Measurements from ENCODE around the gene KCNMA1.

Gene KCNMA1

GRCh38 chr10:77207828-77208185 lies 429.8 kb downstream of the KCNMA1 start:
- DNase-seq (ENCODE audit: low read depth) = no peak

- DNase-seq (ENCODE audit: low read depth) = no peak
Observed at GRCh38 chr10:77207182-77207827, 430.3 kb downstream of the KCNMA1 start.

GRCh38 chr10:77205135-77205534 lies 432.5 kb downstream of the KCNMA1 start:
- no peak for DNase-seq (ENCODE audit: low read depth)

GRCh38 chr10:77204171-77204570 lies 433.4 kb downstream of the KCNMA1 start:
- no peak for DNase-seq (ENCODE audit: low read depth)

GRCh38 chr10:77202857-77203256 lies 434.8 kb downstream of the KCNMA1 start:
- no peak for DNase-seq (ENCODE audit: low read depth)

- DNase-seq (ENCODE audit: low read depth) = no peak
Observed at GRCh38 chr10:77201135-77202106, 436.2 kb downstream of the KCNMA1 start.

- no peak for DNase-seq (ENCODE audit: low read depth)
Observed at GRCh38 chr10:77197544-77197943, 440.1 kb downstream of the KCNMA1 start.

GRCh38 chr10:77196614-77197013 lies 441.0 kb downstream of the KCNMA1 start:
- no peak for DNase-seq (ENCODE audit: low read depth)

- DNase-seq (ENCODE audit: low read depth) = peak; percentile 81
Observed at GRCh38 chr10:77195101-77195500, 442.5 kb downstream of the KCNMA1 start.

- DNase-seq (ENCODE audit: low read depth) = no peak
Observed at GRCh38 chr10:77193001-77193400, 444.6 kb downstream of the KCNMA1 start.

- no peak for DNase-seq (ENCODE audit: low read depth)
Observed at GRCh38 chr10:77192402-77192801, 445.2 kb downstream of the KCNMA1 start.

GRCh38 chr10:77191324-77192049 lies 446.1 kb downstream of the KCNMA1 start:
- no peak for DNase-seq (ENCODE audit: low read depth)

GRCh38 chr10:77190291-77190690 lies 447.3 kb downstream of the KCNMA1 start:
- no peak for DNase-seq (ENCODE audit: low read depth)

- DNase-seq (ENCODE audit: low read depth) = no peak
Observed at GRCh38 chr10:77189520-77189919, 448.1 kb downstream of the KCNMA1 start.

GRCh38 chr10:77189075-77189474 lies 448.5 kb downstream of the KCNMA1 start:
- DNase-seq (ENCODE audit: low read depth) = no peak

GRCh38 chr10:77188521-77188920 lies 449.1 kb downstream of the KCNMA1 start:
- no peak for DNase-seq (ENCODE audit: low read depth)

- no peak for DNase-seq (ENCODE audit: low read depth)
Observed at GRCh38 chr10:77188000-77188395, 449.6 kb downstream of the KCNMA1 start.

GRCh38 chr10:77187376-77187999 lies 450.1 kb downstream of the KCNMA1 start:
- no peak for DNase-seq (ENCODE audit: low read depth)

GRCh38 chr10:77186936-77187335 lies 450.7 kb downstream of the KCNMA1 start:
- DNase-seq (ENCODE audit: low read depth) = no peak

- DNase-seq (ENCODE audit: low read depth) = no peak
Observed at GRCh38 chr10:77185696-77186095, 451.9 kb downstream of the KCNMA1 start.

- DNase-seq (ENCODE audit: low read depth) = no peak
Observed at GRCh38 chr10:77182803-77183202, 454.8 kb downstream of the KCNMA1 start.

- no peak for DNase-seq (ENCODE audit: low read depth)
Observed at GRCh38 chr10:77180794-77181193, 456.8 kb downstream of the KCNMA1 start.

Data from GM04504 (cell line).